ENCODE results near the gene GDF10.

GDF10 gene

GRCh38 chr10:47354165-47354564, 54.2 kb downstream of the GDF10 start:
- ATAC-seq: peak; percentile 67
- no peak for TF ChIP-seq ARNTL (CRISPR knock-in tag; IDR thresholded peaks at IDR 0.05; ENCODE audit: borderline replicate concordance, low read depth)
- TF ChIP-seq PPARA (CRISPR knock-in tag; IDR thresholded peaks at IDR 0.05; ENCODE audit: borderline replicate concordance): no peak
- TF ChIP-seq GLIS3 (CRISPR knock-in tag; IDR thresholded peaks at IDR 0.05): no peak
- TF ChIP-seq BACH2 (CRISPR knock-in tag; IDR thresholded peaks at IDR 0.05; ENCODE audit: borderline replicate concordance): no peak
- TF ChIP-seq TSHZ2 (CRISPR knock-in tag; IDR thresholded peaks at IDR 0.05): no peak
- TF ChIP-seq, protein P1, sequence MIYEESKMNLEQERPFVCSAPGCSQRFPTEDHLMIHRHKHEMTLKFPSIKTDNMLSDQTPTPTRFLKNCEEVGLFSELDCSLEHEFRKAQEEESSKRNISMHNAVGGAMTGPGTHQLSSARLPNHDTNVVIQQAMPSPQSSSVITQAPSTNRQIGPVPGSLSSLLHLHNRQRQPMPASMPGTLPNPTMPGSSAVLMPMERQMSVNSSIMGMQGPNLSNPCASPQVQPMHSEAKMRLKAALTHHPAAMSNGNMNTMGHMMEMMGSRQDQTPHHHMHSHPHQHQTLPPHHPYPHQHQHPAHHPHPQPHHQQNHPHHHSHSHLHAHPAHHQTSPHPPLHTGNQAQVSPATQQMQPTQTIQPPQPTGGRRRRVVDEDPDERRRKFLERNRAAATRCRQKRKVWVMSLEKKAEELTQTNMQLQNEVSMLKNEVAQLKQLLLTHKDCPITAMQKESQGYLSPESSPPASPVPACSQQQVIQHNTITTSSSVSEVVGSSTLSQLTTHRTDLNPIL (CRISPR knock-in tag; IDR thresholded peaks at IDR 0.05; ENCODE audit: low read depth): no peak

DNA sequence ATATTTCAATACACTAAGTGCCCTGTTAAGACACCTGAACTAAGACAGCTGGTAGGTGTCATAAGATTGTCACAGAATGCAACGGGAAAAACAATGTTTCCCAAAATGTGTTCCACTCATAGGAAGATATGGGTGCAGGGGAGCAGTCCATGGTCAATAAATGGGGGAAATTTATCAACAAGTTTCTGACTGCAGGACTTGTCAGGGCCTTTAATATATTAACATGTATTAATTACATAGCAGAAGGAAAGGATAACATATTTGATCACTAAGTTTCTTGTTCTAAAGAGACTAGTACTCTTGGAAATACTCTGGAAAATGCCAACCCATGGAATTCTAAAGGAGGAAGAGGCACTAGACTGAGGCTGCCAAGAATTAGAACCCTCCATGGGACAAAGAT, 54.9 kb downstream of the GDF10 start:
- ATAC-seq: no peak
- TF ChIP-seq ARNTL (CRISPR knock-in tag; IDR thresholded peaks at IDR 0.05; ENCODE audit: borderline replicate concordance, low read depth): no peak

DNA sequence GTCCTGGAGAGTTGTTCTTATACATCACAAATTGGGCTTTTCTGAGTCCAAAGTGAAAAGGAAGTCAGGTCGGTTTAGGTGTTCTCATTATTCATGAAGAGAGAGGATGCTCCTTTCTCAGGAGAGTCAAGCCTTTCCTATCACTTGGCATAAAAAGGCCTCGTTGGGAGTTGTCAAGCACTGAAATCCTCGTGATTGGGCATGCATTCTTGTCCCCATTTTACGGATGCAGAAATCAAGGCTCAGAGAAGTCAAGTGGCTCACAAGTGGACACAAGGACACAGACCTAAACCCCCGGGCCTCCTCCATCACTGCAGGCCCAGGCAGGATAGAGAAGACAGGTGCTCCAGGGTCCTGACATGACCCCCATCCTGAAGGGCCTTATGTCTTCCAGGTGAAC, 56.7 kb downstream of the GDF10 start:
- no peak for ATAC-seq
- TF ChIP-seq ARNTL (CRISPR knock-in tag; IDR thresholded peaks at IDR 0.05; ENCODE audit: borderline replicate concordance, low read depth): no peak
- TF ChIP-seq ZNF565 (CRISPR knock-in tag; conservative IDR thresholded peaks at IDR 0.05; ENCODE audit: low read depth): no peak
- TF ChIP-seq OSR1 (CRISPR knock-in tag; IDR thresholded peaks at IDR 0.05): no peak
- TF ChIP-seq, protein P2, sequence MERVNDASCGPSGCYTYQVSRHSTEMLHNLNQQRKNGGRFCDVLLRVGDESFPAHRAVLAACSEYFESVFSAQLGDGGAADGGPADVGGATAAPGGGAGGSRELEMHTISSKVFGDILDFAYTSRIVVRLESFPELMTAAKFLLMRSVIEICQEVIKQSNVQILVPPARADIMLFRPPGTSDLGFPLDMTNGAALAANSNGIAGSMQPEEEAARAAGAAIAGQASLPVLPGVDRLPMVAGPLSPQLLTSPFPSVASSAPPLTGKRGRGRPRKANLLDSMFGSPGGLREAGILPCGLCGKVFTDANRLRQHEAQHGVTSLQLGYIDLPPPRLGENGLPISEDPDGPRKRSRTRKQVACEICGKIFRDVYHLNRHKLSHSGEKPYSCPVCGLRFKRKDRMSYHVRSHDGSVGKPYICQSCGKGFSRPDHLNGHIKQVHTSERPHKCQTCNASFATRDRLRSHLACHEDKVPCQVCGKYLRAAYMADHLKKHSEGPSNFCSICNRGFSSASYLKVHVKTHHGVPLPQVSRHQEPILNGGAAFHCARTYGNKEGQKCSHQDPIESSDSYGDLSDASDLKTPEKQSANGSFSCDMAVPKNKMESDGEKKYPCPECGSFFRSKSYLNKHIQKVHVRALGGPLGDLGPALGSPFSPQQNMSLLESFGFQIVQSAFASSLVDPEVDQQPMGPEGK (CRISPR knock-in tag; IDR thresholded peaks at IDR 0.05; ENCODE audit: borderline replicate concordance): no peak
- no peak for TF ChIP-seq ZFP3 (CRISPR knock-in tag; IDR thresholded peaks at IDR 0.05)
- no peak for TF ChIP-seq ZNF70 (CRISPR knock-in tag; IDR thresholded peaks at IDR 0.05)
- no peak for TF ChIP-seq PPARA (CRISPR knock-in tag; IDR thresholded peaks at IDR 0.05; ENCODE audit: borderline replicate concordance)
- TF ChIP-seq SNAI2 (CRISPR knock-in tag; IDR thresholded peaks at IDR 0.05): no peak
- TF ChIP-seq BACH2 (CRISPR knock-in tag; IDR thresholded peaks at IDR 0.05; ENCODE audit: borderline replicate concordance): no peak
- TF ChIP-seq ESRRG (CRISPR knock-in tag; IDR thresholded peaks at IDR 0.05): no peak
- TF ChIP-seq GLIS3 (CRISPR knock-in tag; IDR thresholded peaks at IDR 0.05): no peak
- TF ChIP-seq, protein P1 (CRISPR knock-in tag; IDR thresholded peaks at IDR 0.05; ENCODE audit: low read depth): no peak
- TF ChIP-seq CSDC2 (CRISPR knock-in tag; IDR thresholded peaks at IDR 0.05): no peak
- no peak for TF ChIP-seq POU6F1 (CRISPR knock-in tag; IDR thresholded peaks at IDR 0.05; ENCODE audit: borderline replicate concordance, low read depth)
- TF ChIP-seq TSHZ2 (CRISPR knock-in tag; IDR thresholded peaks at IDR 0.05): no peak
